HG02610 (cell line): ENCODE results near the gene RASL11B.

Experiments
- ATAC-seq: cut with Tn5 transposase; IDR thresholded peaks from one replicate; pipeline ENCODE4 v1.9.1; 2021; ENCODE audit warnings: mild to moderate bottlenecking, moderate library complexity; ENCODE audit not compliant: unreplicated experiment

The RASL11B gene

DNA sequence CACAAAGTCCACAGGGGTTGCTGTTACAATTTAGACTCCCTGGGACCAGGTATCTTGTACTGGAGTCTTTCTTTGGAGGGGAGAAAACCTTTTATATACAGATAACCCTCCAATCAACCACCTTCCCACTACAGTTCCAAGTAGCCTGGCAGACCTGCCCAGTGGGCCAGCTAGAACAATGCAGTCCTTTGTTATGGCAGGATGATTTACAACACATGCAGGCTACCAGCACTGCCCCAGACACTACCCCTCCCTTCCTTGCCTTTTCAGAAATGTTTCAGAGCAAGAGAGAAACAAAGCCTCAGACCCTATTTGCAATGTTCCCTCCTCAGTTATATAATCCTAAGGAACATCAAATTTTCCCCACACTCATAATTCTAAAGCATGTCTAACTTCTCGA lies 11.1 kb downstream of the RASL11B start:
- no peak for ATAC-seq

DNA sequence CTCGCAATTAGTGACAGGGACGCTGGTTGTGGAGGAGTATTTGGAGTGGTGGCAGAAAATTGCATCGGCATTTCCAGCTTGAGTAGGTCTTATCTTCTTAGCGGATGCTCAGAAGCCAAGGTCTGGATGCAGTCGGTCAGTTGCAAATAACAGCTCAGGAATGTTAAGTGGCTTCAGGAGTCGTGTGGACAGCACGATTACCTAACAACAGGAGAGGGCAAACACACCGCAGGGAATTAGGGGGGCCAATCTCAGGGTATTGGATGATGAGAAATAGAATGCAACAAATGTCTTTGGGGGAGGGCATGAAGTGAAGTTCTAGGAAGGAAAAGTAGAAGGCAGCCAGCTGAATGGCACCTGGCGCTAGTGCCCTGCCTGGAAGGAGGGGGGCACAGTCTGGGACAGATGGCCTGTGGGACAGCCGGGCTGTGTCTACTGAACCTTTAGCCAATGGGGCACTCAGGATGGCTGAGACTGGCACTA lies 11.8 kb downstream of the RASL11B start:
- ATAC-seq: no peak

DNA sequence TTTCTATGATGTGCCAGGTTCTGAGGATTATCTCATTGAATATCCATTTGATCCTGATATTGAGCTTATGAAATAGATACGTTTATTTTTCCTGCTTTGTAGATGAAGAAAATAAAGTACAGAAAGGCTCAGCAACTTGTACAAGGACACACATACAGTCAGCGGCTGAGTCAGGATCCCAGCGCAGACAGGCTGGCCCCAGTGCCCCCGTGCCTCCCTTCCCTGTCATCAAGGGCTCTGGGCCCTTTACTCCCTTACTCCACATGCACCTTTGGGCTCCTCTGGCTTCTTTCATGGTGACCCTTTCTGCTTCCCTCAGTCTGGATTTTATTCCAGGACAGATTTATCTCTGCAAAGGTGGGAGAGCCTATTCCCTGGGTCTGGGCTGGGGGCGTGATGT lies 12.8 kb downstream of the RASL11B start:
- ATAC-seq: no peak

DNA sequence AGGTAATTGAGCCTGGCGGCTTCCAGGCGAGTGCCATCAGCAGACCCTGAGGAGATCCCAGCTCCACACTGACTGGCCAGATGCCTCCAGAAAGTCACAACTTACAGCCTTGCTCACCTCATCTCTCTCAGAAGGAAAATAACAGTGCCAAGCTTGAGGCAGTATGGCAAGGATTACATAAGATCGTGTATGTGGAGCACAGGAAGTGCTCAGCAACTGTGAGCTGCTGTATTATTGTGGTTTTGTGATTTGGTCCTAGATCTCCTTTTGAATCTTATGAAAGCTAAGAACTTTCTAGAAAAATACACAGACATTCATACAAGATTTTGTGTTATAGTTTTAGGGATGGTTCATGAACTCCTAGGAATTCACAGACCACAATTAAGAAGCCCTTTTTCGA lies 14.0 kb downstream of the RASL11B start:
- no peak for ATAC-seq

DNA sequence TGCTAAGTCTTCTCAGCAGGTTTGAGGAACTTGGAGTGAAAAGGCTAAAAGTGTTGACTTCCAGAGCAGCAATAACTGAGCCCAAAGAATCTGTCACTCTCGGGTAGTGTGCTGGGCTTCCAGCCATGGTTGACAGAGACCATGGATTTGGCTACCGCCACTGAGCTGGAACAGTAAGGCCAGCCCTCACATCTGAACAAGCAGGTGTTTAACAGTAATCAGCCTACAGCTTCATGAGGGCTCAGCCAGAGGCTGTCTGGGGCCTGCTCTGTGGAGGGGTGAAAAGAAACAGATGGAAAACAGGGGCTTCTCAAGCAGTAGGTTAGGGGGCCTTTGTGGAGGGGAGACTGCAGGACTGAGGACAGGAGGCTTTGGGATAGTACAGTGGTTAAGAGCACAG lies 14.9 kb downstream of the RASL11B start:
- no peak for ATAC-seq

DNA sequence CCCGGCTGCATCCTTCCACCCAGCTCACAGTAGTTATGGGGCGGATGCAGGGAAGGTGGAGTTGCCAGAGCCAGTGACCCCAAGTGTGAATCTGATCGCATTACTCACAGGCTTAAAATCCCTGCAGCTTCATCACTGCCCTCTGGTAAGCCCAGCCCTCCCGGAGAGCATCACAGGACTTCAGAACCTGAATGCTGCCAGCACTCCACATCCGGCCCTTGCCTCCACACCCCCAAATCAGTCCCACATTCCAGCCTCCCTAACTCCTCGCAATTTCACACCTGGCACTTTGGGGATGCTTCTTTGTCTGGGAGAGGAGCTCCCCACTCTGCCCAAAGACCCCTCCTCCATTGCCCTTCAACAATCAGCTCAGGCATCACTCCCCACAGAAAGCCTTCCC lies 15.6 kb downstream of the RASL11B start:
- ATAC-seq: no peak

DNA sequence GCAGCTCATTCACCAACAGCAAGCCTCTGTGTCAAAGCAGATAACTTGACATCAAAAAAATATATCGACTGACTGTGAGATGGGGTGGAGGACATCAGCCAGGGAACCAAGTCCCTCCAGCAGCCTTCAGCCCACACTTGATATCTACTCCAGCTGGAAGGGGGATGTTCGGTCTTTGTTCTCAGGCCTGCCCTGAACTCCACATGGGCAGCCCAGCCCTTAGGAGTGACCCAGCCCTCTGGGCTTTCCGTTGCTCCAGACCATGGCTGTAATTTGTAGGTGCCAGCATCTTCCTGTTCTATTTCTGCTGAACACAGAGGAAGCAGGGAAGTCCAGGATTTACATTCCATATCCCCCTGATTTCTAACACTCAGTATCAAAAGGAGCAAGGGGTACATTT lies 17.4 kb downstream of the RASL11B start:
- ATAC-seq: no peak

DNA sequence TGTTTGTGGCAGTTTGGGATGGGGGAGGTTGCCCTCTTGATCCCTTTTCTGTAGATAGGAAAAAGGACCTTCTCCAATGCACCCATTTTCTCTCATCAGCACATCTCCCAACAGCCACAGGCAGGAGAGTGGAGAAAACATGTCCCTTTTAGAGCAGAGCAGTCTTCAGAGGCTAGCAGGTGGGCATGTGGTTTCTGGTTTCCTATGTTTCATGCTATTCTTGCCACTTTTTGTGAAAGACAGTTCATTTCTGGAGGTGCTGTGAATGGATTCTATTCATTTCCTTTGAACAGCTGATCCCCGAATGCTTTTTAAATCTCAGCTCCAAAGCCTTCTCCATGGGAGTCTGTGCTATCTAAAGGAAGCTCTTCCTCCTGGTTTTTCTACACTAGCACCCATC lies 18.9 kb downstream of the RASL11B start:
- ATAC-seq: no peak

DNA sequence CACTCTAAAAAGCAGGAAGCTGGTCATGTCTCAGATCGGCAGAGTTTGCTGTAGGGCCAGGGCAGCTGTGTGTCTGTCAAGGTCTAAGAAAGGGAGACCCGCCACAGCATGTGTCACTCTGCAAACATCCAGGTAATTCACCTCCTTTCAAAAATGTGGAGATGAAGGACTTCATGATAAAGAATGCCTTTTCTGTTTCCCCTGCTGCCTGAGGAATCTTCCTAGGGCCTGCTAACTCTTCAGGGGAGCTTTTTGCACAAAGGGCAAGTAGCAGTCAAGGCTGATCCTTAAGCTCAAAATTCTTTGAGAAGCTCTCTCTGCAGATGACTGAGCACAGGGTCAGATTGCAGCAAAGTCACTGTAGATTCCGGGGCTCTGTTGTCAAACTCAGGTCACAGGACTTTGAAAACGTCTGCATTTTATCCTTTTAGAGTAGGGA lies 21.1 kb downstream of the RASL11B start:
- ATAC-seq: no peak

DNA sequence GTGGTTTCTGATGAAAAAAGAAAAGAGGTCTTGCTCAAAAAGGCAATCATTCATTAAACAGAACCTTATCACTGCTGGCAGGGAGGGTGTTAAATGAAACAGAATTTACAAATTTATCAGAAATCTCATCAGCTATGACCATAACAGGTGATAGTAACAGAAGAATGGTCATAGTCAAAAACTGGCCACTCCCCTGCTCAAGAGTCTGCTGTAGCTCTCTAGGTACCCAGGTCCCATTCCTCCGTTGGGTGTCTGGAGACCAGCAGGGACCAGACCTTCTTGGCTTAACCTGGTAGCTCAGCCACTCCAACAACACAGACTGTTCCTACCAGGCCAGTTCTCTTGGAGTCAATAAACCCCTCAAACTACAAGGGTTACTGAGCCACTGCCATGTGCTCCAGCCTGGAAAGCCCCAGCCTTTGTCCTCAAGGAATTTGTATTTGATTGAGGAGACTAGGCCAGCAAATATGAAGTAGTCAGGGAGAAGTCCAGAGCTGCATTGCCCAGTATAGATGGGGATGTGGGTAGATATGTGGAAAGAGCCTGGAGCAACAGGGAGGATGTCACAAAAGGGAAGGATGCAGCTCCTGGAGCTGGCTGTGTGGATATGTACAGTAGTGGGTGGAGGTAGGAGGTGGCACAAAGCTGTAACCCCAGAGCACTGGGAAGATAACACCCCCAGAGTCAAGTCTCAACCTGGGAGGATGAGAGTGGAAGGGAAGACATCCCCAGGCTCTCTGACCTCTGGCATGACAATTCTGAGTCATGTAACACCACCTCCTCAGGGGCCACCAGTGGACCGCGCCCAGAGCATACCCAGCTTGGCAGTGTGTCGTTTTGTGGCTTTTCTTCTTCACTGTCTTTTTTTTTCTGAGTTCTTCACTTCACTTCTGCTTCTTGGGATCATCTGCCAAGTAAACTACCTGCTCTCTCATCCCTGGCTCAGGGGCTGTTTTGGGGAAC lies 21.9 kb downstream of the RASL11B start:
- no peak for ATAC-seq

DNA sequence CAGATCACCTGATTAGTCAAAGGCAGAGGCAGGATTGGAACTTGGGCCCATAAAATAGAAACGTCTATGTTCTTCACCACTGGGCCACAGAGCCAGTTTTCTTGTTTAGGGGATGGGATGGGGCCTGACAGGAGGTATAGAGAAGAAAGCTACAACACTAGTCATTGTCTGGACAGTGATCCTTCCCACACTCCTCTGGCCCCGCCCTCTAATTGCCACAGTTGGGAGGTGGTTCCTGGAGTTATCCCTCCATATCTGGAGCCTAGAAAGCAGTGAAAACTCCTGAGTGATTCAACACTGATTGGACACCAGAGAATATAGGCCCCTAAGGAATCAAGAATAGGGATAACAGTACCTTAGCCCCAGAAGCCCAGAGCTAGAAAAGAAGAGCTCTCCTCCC lies 22.9 kb downstream of the RASL11B start:
- no peak for ATAC-seq

DNA sequence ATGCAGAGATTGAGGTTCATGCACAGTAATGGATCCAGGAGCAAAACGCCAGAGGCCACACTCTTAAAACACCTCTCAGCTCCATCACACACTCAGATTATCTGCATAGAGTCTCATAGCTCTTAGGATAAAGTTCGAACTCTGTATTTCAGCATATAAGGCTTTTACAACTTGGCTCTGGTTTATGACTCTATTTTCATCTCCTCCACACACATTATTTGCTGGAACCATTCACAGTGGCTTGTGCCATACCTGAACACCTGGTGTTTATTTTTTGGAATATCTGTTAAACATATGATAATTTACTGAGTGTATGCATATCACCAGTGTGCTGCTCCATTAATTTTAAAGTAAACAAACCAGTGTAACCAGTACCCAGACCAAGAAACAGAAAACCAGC lies 27.2 kb downstream of the RASL11B start:
- no peak for ATAC-seq

DNA sequence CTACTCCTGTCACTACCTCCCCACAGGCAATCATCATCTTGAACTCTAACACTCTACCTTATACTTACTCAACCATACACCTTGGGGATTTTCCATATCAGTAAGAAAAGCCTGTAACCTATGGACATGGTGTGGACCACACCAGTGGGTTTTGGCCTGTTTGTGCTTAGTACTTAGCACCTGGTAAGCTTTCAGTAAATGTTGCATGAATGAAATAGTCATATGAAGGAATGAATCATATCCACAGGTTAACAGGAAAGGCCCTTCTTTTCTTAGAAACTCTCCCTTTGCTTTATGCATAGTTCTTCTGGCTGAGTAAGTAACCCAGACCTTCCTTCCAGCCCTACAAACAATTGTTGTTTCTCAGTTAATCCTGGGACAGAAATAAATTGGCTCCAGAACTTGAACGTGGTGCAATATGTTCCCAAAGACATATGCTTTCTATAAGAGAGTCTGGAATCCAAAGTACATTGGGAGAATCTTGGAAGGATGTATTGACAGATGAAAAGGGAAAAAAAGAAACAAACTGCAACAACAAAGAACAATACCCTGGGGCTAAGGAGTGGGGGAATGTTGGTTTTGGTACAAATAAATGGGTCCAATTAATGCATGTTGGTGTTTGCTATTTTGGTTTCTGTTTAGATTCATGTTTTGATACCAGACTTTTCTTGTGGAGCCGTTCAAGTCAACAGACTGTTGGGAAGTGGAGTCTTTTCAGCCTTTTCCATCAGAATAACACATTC lies 27.8 kb downstream of the RASL11B start:
- peak; percentile 46 for ATAC-seq

DNA sequence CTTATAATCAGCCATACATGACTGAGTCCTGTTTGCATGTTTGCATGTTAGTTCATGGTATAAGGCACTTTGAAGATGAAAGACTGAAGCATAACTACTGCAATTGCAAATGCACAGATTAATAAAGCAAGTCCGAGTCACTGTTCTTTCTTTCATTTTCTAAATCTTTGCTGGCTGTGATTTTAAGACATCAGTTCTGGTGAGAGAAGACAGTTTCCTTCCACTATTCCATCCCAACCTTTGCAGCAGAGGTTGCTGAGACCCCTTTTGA lies 28.3 kb downstream of the RASL11B start:
- no peak for ATAC-seq

DNA sequence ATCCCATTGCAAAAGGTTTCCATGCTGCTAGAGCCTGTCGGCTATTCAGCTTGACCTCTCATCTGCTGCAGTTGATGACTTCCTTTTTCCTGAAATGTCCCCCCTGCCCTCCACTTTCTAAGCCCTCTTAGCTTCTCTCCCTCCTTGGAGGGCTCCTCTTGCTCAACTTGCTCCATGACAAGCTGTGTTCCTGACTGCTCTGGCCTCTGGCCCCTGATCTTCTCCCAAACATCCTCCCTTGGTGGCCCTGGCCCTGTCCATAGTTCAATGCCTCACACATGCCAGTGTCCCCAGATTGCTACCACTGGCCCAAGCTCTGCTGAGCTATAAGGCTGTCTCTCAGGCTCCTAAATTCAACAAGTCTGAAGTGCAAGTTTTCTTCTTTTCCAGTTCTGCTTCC lies 29.6 kb downstream of the RASL11B start:
- no peak for ATAC-seq

DNA sequence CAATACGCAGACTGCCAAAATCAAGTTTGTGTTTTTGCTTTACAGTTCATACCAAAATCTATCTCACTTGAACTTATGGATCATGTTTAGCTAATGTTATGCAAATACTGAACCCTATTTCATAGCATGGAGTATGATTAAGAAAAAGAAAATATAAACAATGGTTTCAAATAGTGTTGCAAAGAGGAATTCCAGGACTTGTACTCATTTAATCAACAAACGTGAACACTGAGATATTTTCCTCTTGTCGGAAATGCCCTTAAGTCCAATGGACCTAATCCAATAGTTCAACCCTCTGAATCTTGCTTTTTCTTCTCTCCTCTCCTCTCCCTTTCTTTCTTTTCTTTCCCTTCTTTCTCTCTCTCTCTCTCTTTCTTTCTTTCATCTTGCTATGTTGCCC lies 30.8 kb downstream of the RASL11B start:
- ATAC-seq: no peak

DNA sequence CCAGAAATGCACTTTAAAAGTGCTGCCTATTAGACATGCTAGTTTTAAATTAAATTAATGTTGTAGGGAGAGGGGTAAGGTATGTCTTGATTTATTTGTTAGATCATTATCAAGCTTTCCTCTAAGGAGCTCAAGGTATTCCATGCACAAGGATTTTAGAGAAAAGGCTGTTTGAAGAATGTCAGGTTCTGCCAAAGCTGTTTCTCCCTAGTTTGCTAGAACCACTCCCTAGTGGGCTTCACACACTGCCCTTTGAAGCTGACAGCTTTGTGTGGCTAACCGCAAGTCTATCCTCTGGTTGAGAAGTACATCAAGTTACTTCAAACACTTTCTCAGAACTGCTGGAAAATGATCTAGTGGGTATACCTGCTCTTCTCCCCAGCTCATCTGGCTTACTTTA lies 32.3 kb downstream of the RASL11B start:
- no peak for ATAC-seq

DNA sequence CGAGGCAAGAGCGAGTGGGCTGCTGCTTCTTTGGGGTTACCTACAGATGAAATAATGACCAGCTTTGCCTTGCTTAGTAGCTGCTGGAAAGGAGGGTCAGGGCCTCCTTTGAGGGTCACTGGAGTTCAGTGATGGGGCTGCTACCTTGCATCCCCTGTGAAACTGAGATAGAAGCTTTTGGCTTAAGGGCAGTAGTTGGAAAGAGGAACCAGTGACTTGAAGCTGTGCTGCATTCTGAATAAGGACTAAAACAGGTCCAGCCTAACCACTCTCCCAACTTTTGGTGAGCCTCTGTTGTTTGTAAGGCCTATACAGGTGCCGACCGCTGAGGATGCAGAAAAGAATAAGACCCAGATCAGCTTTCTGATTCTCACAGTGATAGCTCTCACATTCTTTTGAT lies 41.2 kb downstream of the RASL11B start:
- ATAC-seq: no peak

DNA sequence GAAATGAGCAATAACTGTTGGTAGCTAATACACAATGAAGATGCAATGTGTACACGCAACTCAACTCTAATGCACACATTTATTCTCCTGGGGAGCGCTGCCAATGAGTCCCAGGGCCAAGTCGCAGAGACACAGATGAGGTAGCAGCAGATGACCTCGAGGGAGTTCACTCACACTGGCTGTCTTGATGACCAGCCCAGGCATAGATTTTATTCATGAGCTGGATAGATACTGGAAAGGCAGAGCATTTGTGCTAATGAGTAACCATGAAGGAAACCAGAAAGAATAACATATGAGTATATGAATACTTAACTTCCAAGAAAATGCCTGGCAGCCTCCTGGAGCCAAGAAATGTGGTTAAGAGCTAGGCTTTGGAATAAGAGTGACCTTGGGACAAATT lies 42.3 kb downstream of the RASL11B start:
- no peak for ATAC-seq

DNA sequence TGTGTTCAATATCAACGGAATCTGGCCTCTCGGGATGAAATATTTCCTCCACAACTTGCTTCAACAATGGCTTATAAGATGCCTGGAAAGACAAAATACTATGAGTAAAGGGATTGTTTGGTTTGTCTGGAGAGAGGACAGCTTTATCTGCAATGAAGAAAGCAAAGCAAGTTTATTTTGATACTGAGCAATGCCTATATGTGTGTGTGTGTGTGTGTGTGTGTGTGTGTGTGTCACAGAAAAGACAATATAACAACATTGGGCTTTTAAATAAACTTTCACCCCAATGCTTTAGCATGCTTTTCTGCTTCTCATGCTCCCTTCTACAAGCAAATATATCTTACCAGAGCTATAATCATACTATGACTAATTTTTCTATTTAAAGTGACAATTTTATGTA lies 45.4 kb downstream of the RASL11B start:
- no peak for ATAC-seq

DNA sequence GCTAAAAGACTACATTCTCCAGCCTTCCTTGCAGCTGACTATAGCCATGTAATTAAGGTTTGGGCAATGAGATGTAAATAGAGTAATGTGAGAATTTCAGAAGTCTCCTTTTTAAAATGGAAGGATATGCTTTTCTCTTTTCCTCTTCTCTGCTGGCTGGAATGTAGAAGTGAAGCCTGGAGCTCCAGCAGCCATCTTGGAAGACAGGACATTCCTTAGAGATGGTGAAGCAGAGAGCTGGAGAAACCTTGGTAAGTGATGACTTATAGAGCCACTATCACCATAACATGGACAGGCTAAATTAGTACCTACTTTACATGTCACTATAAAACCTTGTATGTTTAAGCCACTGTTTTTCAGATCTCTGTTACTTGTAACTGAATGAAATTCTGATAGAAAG lies 48.0 kb downstream of the RASL11B start:
- no peak for ATAC-seq

DNA sequence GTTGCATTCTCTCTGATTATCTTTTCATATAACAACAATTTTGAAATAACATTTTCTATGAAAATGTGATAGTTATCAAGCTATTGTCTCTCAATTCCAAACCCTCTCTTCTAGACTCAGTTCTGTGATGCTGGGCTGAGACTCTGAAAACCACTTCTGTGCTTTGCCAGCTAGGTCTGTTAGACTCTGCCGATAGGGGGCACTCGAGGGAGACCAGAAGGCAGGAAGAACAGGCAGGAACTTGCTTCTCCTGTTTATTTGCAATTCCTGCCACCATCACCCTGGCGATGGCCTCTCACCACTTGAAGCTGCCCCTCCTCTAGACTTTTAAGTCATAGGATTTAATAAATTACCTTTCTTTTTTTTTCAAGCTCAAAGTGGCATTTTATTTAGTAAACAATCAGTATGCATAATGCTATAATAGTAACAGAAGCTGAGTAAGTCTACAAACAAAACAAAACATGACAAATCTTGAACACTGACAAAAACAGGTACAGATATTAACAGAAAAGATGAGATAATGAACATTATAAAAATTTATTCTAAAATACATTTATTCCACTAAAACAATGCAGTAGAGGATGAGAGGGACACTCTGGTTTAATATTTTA lies 49.7 kb downstream of the RASL11B start:
- ATAC-seq: peak; percentile 76
